Esophagus (tissue), 2 donors: Measurements from ENCODE around the gene BAG5. TPM values are rescaled to one million over a fixed set of nuclear protein-coding genes. Genes with fewer than 3 reads are reported as not detected.

Source experiments
- H3K27ac ChIP-seq, 2 donors: one replicate each; pipeline ENCODE4 v1.5.1; 2013; ENCODE audit warnings: low read depth in 2 of 2, mild to moderate bottlenecking in 2 of 2, inconsistent platforms in 1 of 2, low read length in 1 of 2, moderate library complexity in 1 of 2
- H3K27me3 ChIP-seq, 2 donors: one replicate each; pipeline ENCODE4 v1.6.1; 2013; ENCODE audit warnings: low read length in 2 of 2, control low read depth in 1 of 2, mild to moderate bottlenecking in 1 of 2; ENCODE audit not compliant: insufficient read depth in 2 of 2, control insufficient read depth in 1 of 2
- H3K36me3 ChIP-seq, 2 donors: one replicate each; pipeline ENCODE4 v1.6.1; 2013; ENCODE audit warnings: low read length in 1 of 2; ENCODE audit not compliant: control insufficient read depth in 2 of 2, insufficient read depth in 2 of 2
- H3K4me1 ChIP-seq, 2 donors: one replicate each; pipeline ENCODE4 v1.6.1; 2013; ENCODE audit warnings: low read length in 1 of 2; ENCODE audit not compliant: control insufficient read depth in 2 of 2, insufficient read depth in 2 of 2
- H3K4me3 ChIP-seq, 2 donors: one replicate each; pipeline ENCODE4 v1.5.1; 2013; ENCODE audit warnings: low read length in 2 of 2, mild to moderate bottlenecking in 2 of 2, low read depth in 1 of 2, moderate library complexity in 1 of 2
- H3K9me3 ChIP-seq, 2 donors: one replicate each; pipeline ENCODE4 v1.6.1; 2013; ENCODE audit warnings: mild to moderate bottlenecking in 2 of 2, low read depth in 1 of 2, low read length in 1 of 2, moderate library complexity in 1 of 2; ENCODE audit not compliant: control insufficient read depth in 2 of 2, insufficient read depth in 1 of 2
- WGBS, 2 donors: extraction: QIAGEN DNeasy Blood & Tissue Kit; methylation state at CpG; one replicate each; pipeline ENCODE4 v1.1.7; 2013; 5-methylcytosine and 5-hydroxymethylcytosine counted together
- polyA plus RNA-seq, 2 donors: library from polyadenylated mRNA; stranded (reverse); fragments of 200-250 nt; gene quantifications; one replicate each; pipeline ENCODE4 v1.2.3, GENCODE V29; 2013
- donor health status: healthy with polysubstance abuse.
- donor health status: Bipolar disorder and iron deficiency.

Gene BAG5
- polyA plus RNA-seq, 2 donors, result 7.1 to 12.7 TPM

DNA sequence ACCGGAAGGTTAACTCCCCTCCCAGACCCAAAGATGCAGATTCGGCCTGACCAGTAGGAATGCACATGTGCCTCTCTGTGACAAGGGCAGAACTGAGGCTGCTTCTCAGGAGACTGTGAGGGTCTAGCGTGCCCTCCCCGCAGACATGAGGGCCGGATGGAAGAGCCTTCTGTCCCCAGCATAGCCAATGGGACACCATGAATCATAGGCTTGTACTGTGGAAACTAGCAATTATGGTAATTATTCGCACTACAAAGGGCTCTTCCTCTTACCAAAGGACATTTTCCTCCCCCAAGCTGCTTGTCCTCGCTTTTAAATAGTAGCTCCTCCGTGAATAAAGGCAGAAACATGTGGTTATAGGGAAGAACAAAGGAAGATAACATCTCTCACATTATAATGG lies 6.5 kb upstream of the BAG5 start:
- H3K9me3 ChIP-seq, result no peaks in the 10 kb centered on the region
- WGBS, 2 donors, result 75 to 78% methylated on average over 8 of the region's 8 CpGs
- H3K4me3 ChIP-seq, result no peak overlapping the region
- no peaks in the 10 kb centered on the region for H3K36me3 ChIP-seq
- H3K27me3 ChIP-seq, result no peaks in the 10 kb centered on the region
- peaks cover 0 to 2% of the 10 kb centered on the region in 2 donors for H3K4me1 ChIP-seq
- H3K27ac ChIP-seq, result no peak overlapping the region

DNA sequence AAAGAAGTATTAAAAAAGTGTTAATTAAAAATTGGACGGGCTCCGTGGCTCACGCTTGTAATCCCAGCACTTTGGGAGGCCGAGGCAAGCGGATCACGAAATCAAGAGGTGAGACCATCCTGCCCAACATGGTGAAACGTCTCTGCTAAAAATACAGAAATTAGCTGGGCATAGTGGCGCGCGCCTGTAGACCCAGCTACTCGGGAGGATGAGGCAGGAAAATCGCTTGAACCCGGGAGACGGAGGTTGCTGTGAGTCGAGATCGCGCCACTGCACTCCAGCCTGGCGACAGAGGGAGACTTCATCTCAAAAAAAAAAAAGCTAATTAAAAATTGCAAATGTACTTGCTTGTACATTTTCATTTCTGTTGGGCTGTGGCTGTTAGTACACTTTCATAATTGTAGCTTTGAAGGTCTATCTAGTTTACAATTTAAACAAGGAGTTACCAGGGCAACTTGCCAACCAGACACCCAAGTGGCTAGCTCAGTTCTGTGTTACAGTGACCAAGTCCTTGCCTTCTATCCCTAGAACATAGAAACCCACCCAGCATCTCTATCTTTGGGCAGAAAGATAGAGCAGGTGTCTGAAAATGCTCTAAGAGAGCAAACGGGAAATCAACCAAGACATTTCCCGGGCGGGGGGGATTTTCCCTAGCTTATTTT lies 1.5 kb upstream of the BAG5 start:
- no peaks in the 10 kb centered on the region for H3K9me3 ChIP-seq
- peak overlapping the region in 1 of 2 donors; percentile 63 for H3K4me3 ChIP-seq
- H3K27me3 ChIP-seq, result no peaks in the 10 kb centered on the region
- WGBS, 2 donors, result 51 to 58% methylated on average over 21 of the region's 21 CpGs
- H3K4me1 ChIP-seq, result peaks cover 2% of the 10 kb centered on the region in 2 donors
- H3K36me3 ChIP-seq, result peaks cover 0 to 3% of the 10 kb centered on the region in 2 donors
- H3K27ac ChIP-seq, result no peak overlapping the region

DNA sequence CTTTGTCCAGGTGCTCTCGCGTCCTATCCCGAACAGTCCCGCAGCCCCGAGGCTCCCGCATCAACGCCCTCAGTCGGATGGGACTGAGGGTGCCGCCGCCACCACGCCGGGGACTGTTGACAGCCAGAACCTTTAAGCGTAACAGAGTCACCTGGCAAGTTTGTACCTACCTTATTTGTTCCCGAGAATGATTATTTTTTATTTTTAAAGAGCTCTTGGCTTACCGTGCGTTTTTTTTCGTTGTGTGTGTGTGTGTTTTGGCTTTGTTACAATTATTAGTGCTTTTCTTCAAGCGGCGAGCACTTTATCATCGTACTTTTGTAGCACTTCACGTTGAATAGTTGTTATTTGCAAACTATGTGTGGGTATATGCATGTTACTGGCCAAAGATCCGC lies 766 bp upstream of the BAG5 start:
- no peaks in the 10 kb centered on the region for H3K27me3 ChIP-seq
- WGBS, 2 donors, result 1% methylated on average over 22 of the region's 22 CpGs
- H3K9me3 ChIP-seq, result no peaks in the 10 kb centered on the region
- peak overlapping the region; percentile 63 to 98 for H3K4me3 ChIP-seq
- peak overlapping the region; percentile 96 to 98 for H3K27ac ChIP-seq
- H3K36me3 ChIP-seq, result peaks cover 0 to 3% of the 10 kb centered on the region in 2 donors
- H3K4me1 ChIP-seq, result peaks cover 2% of the 10 kb centered on the region in 2 donors

DNA sequence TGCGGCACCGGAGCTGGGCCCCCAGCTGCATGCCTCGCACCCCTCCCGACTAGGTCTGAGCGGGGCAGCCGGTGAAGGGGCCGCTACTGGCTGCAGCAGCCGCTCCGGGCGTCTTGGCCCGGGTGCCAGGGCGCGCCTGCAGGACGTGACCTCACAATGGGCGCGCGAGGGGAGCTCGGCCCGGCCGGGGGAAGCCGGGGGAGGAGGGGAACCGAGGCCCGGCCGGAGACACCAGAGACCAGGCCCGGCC lies 353 bp downstream of the BAG5 start:
- 0 to 1% methylated on average over 25 of the region's 25 CpGs for WGBS, 2 donors
- H3K4me3 ChIP-seq, result peak overlapping the region; percentile 63 to 98

DNA sequence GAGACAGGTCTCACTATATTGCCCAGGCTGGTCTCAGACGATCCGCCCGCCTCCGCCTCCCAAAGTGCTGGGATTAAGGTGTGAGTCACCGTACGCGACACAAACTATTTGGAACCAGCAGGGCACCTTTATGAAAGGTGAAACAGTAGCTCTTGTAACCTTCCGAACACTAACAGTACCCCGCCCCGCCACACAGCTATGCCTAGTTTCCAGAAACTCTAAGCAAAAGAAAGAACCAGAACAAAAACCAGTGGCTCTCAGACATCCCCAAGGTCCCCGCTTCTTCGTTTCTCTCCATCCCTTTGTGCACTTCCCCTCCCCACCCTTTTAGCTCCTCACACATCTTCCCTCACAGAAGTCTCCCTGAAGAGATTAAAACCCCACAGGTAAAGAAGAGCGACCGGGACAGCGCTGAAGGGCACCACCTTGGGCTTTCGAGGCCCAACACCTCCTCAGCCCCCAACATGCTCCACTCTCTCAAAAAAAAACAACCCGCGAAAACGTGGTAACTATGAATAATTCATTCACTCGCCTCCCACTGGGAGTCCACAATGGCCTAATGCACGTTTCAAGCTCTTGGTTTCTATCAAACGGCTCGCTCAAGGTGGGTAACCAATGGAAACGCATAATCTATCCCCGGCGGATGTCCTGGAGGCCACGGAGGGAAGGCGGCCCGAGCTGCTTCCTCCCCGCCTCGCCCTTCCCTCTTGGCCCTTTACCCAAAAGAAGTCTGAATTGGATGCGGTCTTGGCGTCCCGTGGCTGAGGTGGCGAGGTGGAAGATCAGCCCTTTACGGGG lies 877 bp downstream of the BAG5 start:
- WGBS, 2 donors, result 4% methylated on average over 36 of the region's 36 CpGs
- H3K9me3 ChIP-seq, result no peaks in the 10 kb centered on the region
- H3K4me1 ChIP-seq, result peaks cover 1 to 2% of the 10 kb centered on the region in 2 donors
- H3K4me3 ChIP-seq, result peak overlapping the region; percentile 63 to 98
- no peaks in the 10 kb centered on the region for H3K27me3 ChIP-seq
- H3K27ac ChIP-seq, result peak overlapping the region; percentile 96 to 98
- peaks cover 0 to 3% of the 10 kb centered on the region in 2 donors for H3K36me3 ChIP-seq

More for the DNA sequence above, 353 bp downstream of the BAG5 start:
- Histone ChIP-seq H3K4me1 (peaks cover 2% of the 10 kb centered on the region in 2 donors), H3K27ac (peak overlapping the region; percentile 96 to 98), H3K36me3 (peaks cover 0 to 3% of the 10 kb centered on the region in 2 donors), H3K27me3 (no peaks in the 10 kb centered on the region), H3K9me3 (no peaks in the 10 kb centered on the region)

DNA sequence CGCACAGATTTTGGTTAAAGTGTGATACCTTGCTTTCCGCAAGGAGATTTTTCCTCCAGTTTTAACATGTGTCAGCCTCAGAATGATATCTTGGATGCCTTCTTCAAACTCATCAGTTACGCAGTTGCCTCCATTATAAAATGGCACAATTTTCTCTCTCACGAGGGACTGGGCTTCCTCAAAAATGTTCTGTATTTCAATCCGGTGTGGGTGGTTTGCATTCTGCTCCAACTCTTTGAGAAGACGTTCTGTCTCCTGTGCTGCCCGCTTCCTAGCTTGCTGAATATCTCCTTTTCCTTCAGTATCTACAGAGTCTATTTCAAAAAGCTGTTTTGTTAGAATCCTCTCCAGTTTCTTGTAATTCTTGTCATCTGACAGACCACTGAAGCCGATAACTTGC lies 1.8 kb downstream of the BAG5 start:
- no peaks in the 10 kb centered on the region for H3K27me3 ChIP-seq
- H3K27ac ChIP-seq, result no peak overlapping the region
- H3K4me1 ChIP-seq, result peaks cover 0 to 2% of the 10 kb centered on the region in 2 donors
- WGBS, 2 donors, result 69 to 70% methylated on average over 8 of the region's 8 CpGs
- H3K9me3 ChIP-seq, result no peaks in the 10 kb centered on the region
- peak overlapping the region in 1 of 2 donors; percentile 63 for H3K4me3 ChIP-seq
- H3K36me3 ChIP-seq, result peaks cover 0 to 3% of the 10 kb centered on the region in 2 donors

DNA sequence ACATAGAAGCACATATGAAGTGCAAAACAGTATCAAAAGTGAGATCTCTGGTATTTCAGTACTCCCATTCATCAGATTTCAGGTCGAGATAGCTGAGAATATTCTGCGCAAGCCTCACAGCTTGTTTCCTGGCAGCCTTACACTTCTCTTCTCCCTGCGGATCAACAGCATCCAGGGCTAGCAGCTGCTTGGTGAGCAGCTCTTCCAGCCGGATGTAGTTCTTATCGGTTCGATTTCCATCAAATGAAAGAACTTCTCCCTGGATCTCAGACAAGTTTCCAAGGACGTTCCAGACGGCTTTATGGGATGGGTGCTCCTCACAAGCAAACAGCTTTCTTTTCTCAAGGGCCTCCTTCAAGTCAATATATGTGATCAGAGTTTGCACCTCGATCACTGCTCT lies 2.7 kb downstream of the BAG5 start:
- H3K36me3 ChIP-seq, result peaks cover 0 to 3% of the 10 kb centered on the region in 2 donors
- no peak overlapping the region for H3K27ac ChIP-seq
- no peaks in the 10 kb centered on the region for H3K9me3 ChIP-seq
- H3K27me3 ChIP-seq, result no peaks in the 10 kb centered on the region
- WGBS, 2 donors, result 77 to 80% methylated on average over 9 of the region's 9 CpGs
- H3K4me3 ChIP-seq, result no peak overlapping the region
- H3K4me1 ChIP-seq, result peaks cover 0 to 2% of the 10 kb centered on the region in 2 donors

DNA sequence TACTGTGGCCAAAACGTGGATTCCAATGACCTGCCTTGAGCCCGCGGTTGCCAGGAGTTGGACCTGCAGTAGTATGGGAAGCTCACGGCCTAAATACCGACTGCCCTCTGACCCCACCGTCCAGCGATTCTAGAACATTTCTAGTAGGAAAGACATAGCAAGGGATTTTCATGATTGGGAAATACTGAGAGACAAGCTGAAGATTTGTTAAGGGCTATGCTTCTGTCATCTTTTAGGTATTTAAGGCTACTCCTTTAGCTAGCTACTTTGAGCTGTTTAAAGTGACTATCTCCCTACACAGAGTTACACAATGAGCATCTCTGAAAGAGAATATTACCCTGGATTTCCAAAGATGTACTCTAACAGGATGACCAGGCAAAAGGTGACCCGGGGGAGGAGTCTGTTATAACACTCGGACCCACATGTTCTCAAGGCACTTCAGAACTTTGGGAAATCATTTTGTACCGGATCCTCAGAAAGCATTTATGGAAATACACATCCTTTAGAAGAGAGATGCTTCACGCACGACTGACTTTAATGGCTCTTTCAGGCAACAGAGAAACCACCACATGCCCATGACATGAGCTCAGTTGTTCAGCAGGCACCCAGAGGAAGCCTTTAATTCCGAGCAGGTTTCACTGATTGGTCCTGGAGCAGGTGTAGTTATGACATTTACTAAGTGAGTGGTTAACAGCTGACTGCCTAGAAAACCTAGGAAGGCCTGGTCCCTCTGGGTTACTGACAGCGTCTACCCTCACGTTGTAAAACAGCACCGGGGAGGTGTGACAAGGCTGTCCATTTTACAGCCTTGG lies 4.2 kb downstream of the BAG5 start:
- WGBS, 2 donors, result 82 to 86% methylated on average over 16 of the region's 16 CpGs
- H3K4me3 ChIP-seq, result no peak overlapping the region
- H3K27ac ChIP-seq, result peak overlapping the region in 1 of 2 donors; percentile 39
- no peaks in the 10 kb centered on the region for H3K9me3 ChIP-seq
- no peaks in the 10 kb centered on the region for H3K27me3 ChIP-seq
- peaks cover 0 to 2% of the 10 kb centered on the region in 2 donors for H3K4me1 ChIP-seq
- H3K36me3 ChIP-seq, result peaks cover 0 to 3% of the 10 kb centered on the region in 2 donors

DNA sequence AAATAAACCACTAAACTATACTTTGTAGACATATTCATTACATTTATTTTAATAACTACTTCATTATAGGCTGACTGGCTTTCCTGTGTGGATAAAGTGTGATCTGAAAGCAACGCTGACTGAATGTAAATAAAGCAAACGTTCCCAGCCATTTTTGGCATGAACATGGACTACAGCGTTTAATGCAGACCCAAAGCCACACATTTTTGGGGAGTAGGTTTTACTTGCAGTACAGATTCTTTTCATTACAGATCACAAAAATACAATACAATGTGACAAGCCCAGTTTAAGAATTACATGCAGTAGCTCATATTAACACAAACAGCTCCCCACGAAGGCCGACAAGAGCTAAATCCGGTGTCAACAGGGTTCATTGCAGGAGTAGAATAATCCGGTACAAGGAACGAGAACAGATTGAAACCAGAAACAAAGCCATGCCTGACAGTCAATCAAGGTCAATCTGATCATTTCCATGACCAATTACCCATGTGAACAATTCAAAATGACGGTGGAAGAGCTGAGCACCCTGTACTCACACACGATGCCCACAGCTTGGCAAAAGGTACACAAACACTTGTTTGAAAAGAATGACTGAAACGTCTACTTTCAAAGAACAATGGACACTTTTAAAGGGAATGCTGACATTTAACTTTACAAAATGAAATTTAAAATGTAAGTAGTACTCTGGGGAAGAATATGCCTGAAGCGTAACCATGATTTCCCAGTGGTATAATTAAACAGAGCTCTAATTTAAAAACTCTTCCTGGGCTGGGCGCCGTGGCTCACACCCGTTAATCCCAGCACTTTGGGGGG lies 5.3 kb downstream of the BAG5 start:
- peaks cover 0 to 8% of the 10 kb centered on the region in 2 donors for H3K4me1 ChIP-seq
- H3K27ac ChIP-seq, result no peak overlapping the region
- WGBS, 2 donors, result 47 to 49% methylated on average over 15 of the region's 15 CpGs
- no peaks in the 10 kb centered on the region for H3K9me3 ChIP-seq
- peaks cover 0 to 3% of the 10 kb centered on the region in 2 donors for H3K36me3 ChIP-seq
- no peaks in the 10 kb centered on the region for H3K27me3 ChIP-seq
- H3K4me3 ChIP-seq, result no peak overlapping the region
